GM18861 (cell line): ENCODE measurements around the gene SGCA.

Source experiments
- ATAC-seq: cut with Tn5 transposase; IDR thresholded peaks from one replicate; pipeline ENCODE4 v1.9.1; 2021; ENCODE audit not compliant: unreplicated experiment

Gene SGCA

DNA sequence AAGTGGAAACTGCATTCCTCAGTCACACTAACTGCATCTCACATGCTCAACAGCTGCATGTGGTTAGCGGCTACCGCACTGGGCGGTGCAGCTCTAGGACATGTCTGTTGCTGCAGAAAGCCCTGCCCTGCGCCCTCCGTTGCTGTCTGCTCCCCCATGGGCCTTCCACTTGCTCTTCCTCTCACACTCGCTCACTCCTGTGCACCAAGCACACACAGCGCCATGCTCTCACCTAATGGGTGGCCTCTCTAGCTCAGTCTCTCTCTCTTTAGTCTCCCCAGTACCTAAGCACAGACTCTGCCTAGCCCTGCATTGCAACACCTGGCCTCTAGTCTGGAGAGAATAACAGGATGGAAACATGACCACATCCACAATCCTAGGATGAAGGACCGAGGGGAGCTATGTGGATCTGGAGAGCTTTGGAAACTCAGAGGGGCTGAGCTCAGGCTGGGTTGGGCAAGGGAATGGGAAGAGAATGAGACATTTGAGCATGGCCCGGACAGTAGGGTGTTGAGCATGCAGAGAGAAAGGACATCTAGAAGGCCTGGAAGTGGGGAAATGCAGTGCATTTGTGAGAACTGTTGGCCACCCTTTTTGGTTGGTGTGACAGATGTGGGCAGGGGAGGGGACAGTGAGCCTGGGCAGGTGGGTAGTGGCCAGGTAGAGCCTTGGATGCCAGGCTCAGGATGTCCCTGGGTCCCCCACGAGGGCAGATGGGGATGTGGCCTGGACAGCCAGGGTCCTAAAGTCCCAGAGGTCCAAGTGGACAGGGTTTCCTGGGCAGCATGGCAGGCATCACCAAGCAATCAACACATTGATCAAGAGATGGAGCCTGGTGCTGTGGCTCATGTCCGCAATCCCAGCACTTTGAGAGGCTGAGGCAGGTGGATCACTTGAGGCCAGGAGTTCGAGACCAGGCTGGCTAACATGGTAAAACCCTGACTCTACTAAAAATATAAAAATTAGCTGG lies 16.1 kb downstream of the SGCA start:
- ATAC-seq: no peak

DNA sequence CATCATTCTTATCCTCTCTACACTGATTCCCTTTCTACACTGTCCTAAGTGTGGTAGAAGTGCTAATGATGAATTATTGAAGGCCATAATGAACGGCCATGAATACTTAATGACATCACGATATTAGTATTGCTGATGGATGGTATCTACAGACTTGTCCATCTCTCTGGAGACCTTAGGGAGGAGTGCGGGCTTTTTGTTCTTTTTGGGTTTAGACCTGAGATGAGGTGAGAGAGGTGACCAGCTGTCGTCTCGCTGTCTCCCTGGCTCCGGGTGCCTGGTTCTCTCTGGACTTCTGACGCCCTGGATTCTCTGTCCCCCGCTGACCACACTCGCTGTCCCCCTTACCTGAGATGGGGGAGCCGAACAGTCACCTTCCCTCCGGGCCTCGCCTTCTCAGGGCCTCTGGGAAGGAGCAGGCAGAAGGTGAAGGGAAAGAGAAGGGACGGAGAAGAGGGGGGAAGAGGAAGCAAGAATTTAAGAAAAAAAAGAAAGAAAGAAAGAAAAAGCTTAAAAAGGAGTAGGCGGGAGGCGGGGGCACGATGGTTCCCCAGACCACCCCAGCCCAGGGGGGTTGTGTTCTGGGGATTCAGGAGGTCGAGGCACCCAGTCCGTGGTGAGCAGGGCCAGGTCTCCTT lies 17.1 kb downstream of the SGCA start:
- ATAC-seq: no peak

GRCh38 chr17:50183421-50183994 lies 17.7 kb downstream of the SGCA start:
- ATAC-seq: no peak

DNA sequence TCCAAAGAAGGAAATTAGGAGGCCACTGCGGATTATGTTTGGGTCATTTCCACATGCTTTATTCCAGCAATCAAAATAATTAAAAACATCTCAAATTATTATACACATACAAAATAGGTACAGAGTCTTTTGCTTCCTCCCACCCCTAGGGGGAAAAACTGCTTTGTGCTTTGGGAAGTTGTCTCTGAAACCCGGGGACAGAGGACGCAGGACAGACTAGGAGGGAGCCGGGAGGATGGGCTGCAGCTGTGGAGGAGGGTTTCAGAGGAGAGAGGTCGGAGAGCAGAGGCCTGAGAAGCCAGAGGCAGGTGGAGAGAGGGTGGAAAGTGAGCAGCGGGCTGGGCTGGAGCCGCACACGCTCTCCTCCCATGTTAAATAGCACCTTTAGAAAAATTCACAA lies 18.3 kb downstream of the SGCA start:
- ATAC-seq: no peak

DNA sequence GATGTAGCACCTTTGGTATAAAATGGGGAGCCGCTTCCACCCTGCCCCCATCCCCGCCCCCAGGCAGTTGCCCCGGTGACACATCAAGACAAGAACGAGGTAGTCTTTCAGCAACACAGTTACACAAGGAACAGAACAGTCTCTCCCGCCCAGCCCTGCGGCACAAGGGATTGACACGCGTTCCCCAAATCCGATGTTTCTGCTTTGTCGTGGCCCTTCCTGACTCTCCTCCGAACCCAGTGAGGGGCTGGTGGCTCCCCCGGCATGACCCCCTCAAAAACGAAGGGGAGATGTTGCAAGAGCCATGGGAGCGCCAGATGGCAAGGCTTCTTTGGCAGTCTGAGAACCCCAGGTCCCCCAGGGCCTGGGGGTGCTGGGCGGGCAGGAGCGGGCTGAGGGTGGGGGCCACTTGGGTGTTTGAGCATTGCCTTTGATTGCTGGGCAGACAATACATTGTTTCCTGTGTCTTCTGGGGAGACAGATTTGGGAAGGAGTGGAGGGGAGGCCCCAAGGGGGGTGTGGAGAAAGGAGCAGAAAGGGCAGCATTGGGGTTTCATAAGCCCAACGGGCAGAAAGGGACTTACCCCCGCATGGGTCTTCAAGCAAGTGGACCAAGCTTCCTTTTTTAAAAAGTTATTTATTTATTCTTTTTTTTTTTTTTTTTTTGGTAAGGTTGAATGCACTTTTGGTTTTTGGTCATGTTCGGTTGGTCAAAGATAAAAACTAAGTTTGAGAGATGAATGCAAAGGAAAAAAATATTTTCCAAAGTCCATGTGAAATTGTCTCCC lies 19.0 kb downstream of the SGCA start:
- no peak for ATAC-seq

- no peak for ATAC-seq
Observed at GRCh38 chr17:50185631-50186471, 20.0 kb downstream of the SGCA start.

DNA sequence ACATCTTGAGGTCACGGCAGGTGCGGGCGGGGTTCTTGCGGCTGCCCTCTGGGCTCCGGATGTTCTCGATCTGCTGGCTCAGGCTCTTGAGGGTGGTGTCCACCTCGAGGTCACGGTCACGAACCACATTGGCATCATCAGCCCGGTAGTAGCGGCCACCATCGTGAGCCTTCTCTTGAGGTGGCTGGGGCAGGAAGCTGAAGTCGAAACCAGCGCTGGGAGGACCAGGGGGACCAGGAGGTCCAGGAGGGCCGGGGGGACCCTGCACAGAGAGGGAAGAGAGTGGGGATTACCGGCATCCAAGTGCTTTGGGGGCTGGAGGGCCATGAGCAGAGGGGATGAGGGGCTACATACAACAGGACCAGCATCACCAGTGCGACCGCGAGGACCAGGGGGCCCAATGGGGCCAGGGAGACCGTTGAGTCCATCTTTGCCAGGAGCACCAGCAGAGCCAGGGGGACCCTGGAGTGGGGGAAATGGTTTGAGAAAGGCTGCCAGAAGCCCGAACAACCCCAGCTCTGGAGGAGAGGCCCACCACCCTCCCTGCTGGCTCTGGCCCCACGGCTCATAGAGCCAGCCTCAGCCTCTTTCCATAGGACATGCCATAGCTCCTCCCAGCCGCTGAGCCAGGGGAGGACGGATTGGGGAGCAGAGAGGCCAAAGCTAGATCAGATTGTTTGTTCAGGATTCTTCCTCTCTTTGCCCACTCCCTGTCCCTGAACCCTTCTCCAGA lies 21.0 kb downstream of the SGCA start:
- ATAC-seq: no peak

GRCh38 chr17:50187394-50187725 lies 21.6 kb downstream of the SGCA start:
- no peak for ATAC-seq

DNA sequence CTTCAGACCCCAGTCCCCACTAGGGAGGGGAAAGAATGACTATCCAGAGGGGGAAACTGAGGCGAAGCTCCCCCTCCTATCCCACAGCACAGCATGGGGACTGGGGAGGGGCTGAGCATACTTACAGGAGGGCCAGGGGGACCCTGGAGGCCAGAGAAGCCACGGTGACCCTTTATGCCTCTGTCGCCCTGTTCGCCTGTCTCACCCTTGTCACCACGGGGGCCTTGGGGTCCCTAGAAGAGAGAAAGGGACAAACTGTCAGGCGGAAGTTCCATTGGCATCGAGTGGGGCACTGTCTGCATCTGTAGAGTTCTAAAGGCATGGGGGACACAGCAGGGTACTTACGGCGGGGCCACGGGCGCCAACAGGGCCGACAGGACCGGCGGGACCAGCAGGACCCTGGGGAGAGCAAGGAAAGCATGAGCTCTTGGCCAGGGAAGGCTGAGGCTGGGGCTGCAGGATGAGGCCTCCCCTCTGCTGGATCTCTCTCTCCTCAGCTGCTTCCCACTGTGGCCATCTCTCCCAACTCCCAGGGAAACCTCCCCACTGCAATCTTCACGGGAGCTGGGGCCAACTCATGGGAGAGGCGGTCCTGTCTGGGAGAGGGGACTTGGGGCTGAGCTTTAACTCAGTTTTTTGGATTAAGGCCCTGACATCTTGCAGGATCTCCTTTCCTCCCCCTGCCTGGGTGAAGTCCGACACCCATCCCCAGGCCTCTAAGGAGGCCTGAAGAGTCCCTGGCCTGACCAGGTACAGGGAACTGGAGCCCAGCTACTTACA lies 22.1 kb downstream of the SGCA start:
- no peak for ATAC-seq

DNA sequence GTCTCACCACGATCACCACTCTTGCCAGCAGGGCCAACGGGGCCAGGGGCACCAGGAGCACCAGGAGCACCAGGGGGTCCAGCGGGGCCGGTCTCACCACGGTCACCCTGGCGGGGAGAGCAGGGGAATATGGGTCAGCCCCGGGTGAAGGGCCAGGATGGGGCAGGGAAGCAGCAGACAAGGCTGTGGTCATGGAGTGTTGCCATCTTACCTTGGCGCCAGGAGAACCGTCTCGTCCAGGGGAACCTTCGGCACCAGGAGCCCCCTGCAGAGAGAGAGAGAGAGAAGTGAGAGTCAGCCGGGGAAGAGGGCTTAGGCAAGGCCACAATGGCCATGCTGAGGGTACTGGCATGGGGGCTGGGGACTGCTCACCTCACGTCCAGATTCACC lies 22.7 kb downstream of the SGCA start:
- no peak for ATAC-seq

DNA sequence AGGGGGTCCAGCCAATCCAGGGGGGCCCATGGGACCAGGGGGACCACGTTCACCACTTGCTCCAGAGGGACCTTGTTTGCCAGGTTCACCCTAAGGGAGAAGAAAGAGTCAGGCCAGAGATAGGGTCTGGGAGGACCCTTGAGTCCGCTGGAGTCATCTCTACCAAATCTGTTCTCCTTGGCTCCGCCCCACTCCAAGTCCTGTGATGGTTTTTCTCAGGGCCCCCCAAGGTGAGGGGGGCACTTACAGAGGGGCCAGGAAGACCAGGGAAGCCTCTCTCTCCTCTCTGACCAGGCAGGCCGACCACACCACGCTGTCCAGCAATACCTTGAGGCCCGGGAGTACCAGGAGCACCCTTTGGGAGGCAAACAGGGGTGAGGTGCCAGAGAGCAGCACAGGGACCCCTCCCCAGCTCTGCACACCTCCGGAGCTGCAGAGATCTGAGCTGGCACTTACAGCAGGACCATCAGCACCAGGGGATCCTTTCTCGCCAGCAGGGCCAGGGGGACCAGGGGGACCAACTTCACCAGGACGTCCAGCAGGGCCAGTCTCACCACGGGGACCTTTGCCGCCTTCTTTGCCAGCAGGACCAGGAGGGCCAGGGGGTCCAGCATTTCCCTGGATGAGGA lies 23.2 kb downstream of the SGCA start:
- ATAC-seq: no peak

DNA sequence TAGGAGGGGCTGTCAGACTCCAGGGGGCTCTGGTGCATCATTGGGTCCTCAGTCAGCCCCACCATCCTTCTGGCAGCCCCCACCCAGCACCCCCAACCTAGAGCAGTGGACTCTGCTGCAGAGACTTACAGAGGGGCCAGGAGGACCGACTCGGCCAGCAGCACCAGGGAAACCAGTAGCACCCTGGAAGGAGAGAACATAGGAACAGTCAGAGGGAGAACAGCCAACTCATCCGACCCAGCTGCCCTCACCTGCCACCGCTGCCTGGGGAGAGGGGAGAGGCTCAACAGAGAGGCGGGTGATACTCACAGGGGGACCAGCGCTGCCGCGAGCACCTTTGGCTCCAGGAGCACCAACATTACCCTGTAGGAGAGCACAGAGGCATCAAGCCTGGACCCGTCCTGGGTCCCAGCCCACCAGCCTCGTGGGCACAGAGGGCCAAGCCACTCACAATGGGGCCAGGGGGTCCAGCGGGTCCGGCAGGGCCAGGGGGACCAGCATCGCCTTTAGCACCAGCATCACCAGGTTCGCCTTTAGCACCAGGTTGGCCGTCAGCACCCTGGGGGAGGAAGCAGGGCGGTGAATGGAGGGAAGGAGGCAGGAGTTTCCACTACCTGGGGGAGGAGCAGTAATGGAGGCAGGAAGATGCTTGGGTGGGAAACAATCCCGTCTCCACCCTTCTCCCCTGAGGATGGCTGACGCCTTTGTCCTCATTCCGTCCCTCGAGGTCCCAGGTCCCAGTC lies 23.9 kb downstream of the SGCA start:
- no peak for ATAC-seq

DNA sequence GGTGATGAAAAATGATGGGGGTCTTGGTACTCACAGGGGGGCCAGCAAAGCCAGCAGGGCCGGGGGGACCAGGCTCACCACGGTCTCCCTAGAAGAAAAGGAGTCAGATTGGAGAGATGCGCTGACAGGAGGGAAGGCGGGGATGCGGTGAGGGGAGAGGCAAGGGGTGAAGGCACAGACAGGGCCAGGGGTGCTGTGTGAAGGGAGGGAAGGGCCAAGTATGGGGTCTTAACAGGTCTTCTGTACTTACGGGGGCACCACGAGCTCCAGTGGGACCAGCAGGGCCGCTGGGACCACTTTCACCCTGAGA lies 24.4 kb downstream of the SGCA start:
- ATAC-seq: no peak

DNA sequence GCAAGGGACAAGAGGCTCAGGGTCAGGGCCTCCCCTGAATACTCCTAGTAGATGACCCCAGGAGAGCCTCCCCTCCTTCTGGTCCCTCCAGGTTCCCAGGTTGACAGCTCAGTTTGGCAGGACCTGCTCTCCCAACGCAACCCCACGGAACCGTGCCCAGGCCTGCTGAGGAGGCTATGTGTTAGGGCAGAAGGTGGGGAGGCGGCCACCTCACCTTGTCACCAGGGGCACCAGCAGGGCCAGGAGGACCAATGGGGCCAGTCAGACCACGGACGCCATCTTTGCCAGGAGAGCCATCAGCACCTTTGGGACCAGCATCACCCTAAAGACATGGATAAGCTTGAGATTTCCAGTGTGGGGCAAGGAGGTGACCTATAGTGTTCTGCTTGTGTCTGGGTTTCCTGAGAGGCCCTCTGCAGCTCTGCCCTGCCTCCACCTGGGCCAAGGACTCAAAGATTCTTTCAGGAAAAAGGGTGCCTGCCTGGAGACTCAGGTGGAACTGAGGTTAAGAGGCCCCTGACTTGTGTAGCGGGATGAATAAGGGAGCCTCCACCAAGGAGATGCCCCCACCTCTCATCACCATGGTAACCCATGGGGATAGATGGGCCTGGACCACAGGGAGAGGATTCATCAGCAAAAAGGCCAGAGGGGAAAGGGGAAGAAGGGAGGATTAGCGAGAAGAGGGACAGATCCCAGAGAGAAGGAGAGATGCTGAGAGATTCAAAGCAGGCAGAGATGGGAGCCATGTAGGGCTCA lies 25.0 kb downstream of the SGCA start:
- ATAC-seq: no peak

GRCh38 chr17:50191359-50192143 lies 25.7 kb downstream of the SGCA start:
- ATAC-seq: no peak

DNA sequence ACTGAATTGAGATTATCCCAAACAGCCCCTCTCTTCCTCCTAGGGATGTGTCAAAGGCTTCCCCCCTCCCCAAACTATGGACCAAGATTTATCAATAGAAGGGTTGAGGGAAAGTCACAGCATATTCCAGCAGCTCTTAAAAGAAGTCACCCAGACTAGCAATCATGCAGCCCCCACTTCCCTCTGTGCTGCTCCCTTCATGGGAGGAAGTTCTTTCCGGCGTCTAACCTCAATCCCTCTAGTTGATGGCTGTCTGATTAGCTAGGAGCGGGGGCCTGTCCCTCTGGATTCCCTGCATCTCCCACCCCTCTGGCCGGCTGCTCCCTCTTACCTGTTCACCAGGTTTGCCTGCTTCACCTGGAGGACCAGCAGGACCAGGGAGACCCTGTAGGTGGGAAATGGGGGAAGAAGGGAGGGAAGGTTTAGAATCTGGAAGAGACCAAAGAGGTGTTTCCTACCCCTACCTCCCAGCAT lies 26.4 kb downstream of the SGCA start:
- ATAC-seq: no peak
